Endodermal cell (in vitro differentiated cells): Measurements from ENCODE around the gene TLE3. TPM values are rescaled to one million over a fixed set of nuclear protein-coding genes. Genes with fewer than 3 reads are reported as not detected.

ENCODE experiments used
- DNase-seq: peaks from one replicate; pipeline ENCODE4 v3.0.0-alpha.2; 2017
- H3K27ac ChIP-seq: 2 replicates; pipeline ENCODE4 v1.5.1; 2013; ENCODE audit warnings: mild to moderate bottlenecking, low read depth, low read length, moderate library complexity
- H3K27me3 ChIP-seq: 2 replicates; pipeline ENCODE4 v1.6.1; 2013; ENCODE audit warnings: mild to moderate bottlenecking, low read length, moderate library complexity; ENCODE audit not compliant: insufficient read depth, control insufficient read depth, poor library complexity, severe bottlenecking
- H3K36me3 ChIP-seq: 2 replicates; pipeline ENCODE4 v1.7.0; 2013; ENCODE audit warnings: mild to moderate bottlenecking, low read length, moderate library complexity; ENCODE audit not compliant: control insufficient read depth, insufficient read depth
- H3K4me1 ChIP-seq: one replicate; pipeline ENCODE4 v1.7.0; 2013; ENCODE audit warnings: low read length; ENCODE audit not compliant: control insufficient read depth, insufficient read depth
- H3K4me3 ChIP-seq: 2 replicates; pipeline ENCODE4 v1.5.1; 2013; ENCODE audit warnings: mild to moderate bottlenecking, low read length, moderate library complexity
- H3K9ac ChIP-seq: 2 replicates; pipeline ENCODE4 v1.6.1; 2013; ENCODE audit warnings: mild to moderate bottlenecking, low read length, moderate library complexity; ENCODE audit not compliant: poor library complexity, severe bottlenecking; ENCODE audit errors: extremely low read depth
- H3K9me3 ChIP-seq: 2 replicates; pipeline ENCODE4 v1.6.1; 2013; ENCODE audit warnings: mild to moderate bottlenecking, low read length, moderate library complexity; ENCODE audit not compliant: control insufficient read depth
- H3K27ac Mint-ChIP-seq: 2 replicates; pipeline ENCODE4 v1.8.0; 2020; ENCODE audit warnings: mixed read lengths
- H3K27me3 Mint-ChIP-seq: 2 replicates; pipeline ENCODE4 v1.8.0; 2021; ENCODE audit warnings: mild to moderate bottlenecking, mixed read lengths; ENCODE audit not compliant: insufficient read depth
- H3K36me3 Mint-ChIP-seq: 2 replicates; pipeline ENCODE4 v1.8.0; 2020; ENCODE audit warnings: low read depth, mixed read lengths
- H3K4me1 Mint-ChIP-seq: 2 replicates; pipeline ENCODE4 v1.8.0; 2020; ENCODE audit warnings: mixed read lengths
- H3K4me3 Mint-ChIP-seq: 2 replicates; pipeline ENCODE4 v1.8.0; 2020; ENCODE audit warnings: mild to moderate bottlenecking, moderate library complexity, mixed read lengths
- H3K9me3 Mint-ChIP-seq: 2 replicates; pipeline ENCODE4 v1.8.0; 2020; ENCODE audit warnings: mild to moderate bottlenecking, mixed read lengths
- WGBS, 2 experiments: methylation state at CpG; one replicate each; pipeline versions ENCODE4 v1.1.5 to v1.1.7; 2013; ENCODE audit warnings: missing lambda C conversion rate in 2 of 2, mixed read lengths in 1 of 2; ENCODE audit not compliant: insufficient coverage in 1 of 2, insufficient read length in 1 of 2; 5-methylcytosine and 5-hydroxymethylcytosine counted together
- total RNA-seq, 2 donors: library from RNA; stranded (reverse); fragmentation: NEBNext Ultra II Directional in 1 of 2; extraction: Animal tissue kit (Norgen Biotek cat#: 25700) in 1 of 2; gene quantifications; 2 replicates in 1 of 2; 3 replicates in 1 of 2; pipeline ENCODE4 v1.2.1, GENCODE V29; 2021
- TF ChIP-seq, protein P1 (sequence below): fragments of 200-600 bp; sonication (generic); conservative IDR thresholded peaks from 2 replicates; pipeline ENCODE4 v1.5.0; 2021; ENCODE audit warnings: antibody characterized with exemption, mild to moderate bottlenecking

TLE3 gene
- total RNA-seq, 2 donors from 2014 or later, result 66.5 to 81.1 TPM

DNA sequence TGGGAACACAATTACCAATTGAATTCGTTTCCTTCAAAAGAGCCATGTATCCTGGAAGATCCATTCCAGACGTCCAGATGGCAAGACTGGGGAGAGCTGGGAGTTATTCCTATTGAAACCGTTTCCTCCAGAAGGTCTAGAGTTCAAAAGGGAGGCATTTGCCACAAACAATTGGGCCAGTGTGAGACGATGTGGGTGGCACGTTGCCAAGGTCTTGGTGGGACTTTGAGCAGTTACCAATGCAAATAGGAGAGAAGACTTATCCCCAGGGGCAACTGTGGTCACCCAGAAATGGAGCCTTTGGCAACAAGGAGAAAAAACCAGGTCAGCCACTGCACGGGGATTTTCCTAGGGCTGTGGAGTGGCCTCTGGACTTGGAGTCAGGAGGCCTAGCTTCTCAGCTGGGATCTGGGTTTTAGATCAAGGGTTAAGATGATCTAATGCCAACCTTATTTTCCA is 29.6 kb upstream of the TLE3 start:
- TF ChIP-seq, protein P1, sequence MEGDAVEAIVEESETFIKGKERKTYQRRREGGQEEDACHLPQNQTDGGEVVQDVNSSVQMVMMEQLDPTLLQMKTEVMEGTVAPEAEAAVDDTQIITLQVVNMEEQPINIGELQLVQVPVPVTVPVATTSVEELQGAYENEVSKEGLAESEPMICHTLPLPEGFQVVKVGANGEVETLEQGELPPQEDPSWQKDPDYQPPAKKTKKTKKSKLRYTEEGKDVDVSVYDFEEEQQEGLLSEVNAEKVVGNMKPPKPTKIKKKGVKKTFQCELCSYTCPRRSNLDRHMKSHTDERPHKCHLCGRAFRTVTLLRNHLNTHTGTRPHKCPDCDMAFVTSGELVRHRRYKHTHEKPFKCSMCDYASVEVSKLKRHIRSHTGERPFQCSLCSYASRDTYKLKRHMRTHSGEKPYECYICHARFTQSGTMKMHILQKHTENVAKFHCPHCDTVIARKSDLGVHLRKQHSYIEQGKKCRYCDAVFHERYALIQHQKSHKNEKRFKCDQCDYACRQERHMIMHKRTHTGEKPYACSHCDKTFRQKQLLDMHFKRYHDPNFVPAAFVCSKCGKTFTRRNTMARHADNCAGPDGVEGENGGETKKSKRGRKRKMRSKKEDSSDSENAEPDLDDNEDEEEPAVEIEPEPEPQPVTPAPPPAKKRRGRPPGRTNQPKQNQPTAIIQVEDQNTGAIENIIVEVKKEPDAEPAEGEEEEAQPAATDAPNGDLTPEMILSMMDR, result no peak
- Histone ChIP-seq H3K27ac (no peak overlapping the region), H3K4me3 (no peak overlapping the region), H3K27me3 (peaks cover 86% of the 10 kb centered on the region), H3K4me1 (peaks cover 4% of the 10 kb centered on the region), H3K9ac (no peak overlapping the region), H3K9me3 (peaks cover 5% of the 10 kb centered on the region), H3K36me3 (no peaks in the 10 kb centered on the region)
- Mint-ChIP-seq H3K27me3 (peaks cover 75% of the 10 kb centered on the region), H3K4me1 (peaks cover 9% of the 10 kb centered on the region), H3K27ac (no peak overlapping the region), H3K36me3 (no peaks in the 10 kb centered on the region), H3K4me3 (no peak overlapping the region), H3K9me3 (peaks cover 2% of the 10 kb centered on the region)
- 79 to 81% methylated on average over 6 of the region's 6 CpGs for WGBS, 2 experiments
- DNase-seq, result no peak

DNA sequence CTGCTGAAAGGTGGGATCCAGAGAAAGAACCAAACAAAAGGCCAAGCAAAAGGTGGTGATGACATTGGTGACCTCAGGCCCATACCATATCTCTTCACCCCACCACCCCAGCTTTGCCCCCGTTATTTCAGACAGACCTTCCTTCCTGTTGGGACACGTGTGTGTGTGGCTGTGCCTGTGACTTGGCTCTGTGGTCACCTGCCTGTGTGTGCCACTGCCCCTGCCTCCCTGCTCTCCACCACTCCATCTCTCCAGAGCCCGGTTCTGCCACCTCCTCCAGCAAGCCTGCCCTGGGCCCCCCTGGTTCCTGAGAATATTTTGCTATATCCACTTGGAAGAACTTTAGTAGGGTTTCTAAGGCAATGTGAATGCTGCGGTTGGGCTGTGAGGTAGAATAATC is 28.6 kb upstream of the TLE3 start:
- no peaks in the 10 kb centered on the region for H3K36me3 Mint-ChIP-seq
- peaks cover 5% of the 10 kb centered on the region for H3K9me3 ChIP-seq
- peaks cover 7% of the 10 kb centered on the region for H3K4me1 Mint-ChIP-seq
- H3K4me3 Mint-ChIP-seq, result no peak overlapping the region
- no peaks in the 10 kb centered on the region for H3K36me3 ChIP-seq
- TF ChIP-seq, protein P1, result no peak
- H3K4me1 ChIP-seq, result peaks cover 4% of the 10 kb centered on the region
- peaks cover 72% of the 10 kb centered on the region for H3K27me3 Mint-ChIP-seq
- peaks cover 2% of the 10 kb centered on the region for H3K9me3 Mint-ChIP-seq
- WGBS, 2 experiments, result 93 to 95% methylated on average over 3 to 4 of the region's 4 CpGs
- H3K27ac ChIP-seq, result no peak overlapping the region
- no peak overlapping the region for H3K9ac ChIP-seq
- H3K27ac Mint-ChIP-seq, result no peak overlapping the region
- H3K4me3 ChIP-seq, result no peak overlapping the region
- peaks cover 84% of the 10 kb centered on the region for H3K27me3 ChIP-seq
- no peak for DNase-seq

DNA sequence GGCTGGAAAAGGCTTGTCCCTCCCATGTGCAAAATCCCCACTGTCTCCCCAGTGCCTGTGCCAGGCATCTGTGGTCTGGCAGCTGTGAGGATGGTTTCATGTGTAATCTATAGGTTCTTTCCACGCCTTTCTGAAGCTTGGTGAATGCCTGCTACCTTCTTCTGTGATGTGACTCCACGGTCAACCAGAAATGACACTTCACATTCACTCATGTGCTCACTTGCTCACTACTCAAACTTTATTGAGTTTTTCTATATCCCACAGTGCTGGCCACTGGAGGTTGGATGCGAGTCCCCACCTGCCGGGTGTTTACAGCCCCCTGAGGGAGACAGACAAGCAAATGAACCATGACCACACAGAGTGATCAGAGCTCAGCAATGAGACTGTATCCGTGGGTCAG is 27.9 kb upstream of the TLE3 start:
- Mint-ChIP-seq H3K4me3 (no peak overlapping the region), H3K27ac (no peak overlapping the region), H3K27me3 (peaks cover 74% of the 10 kb centered on the region), H3K9me3 (peaks cover 2% of the 10 kb centered on the region), H3K36me3 (no peaks in the 10 kb centered on the region), H3K4me1 (peaks cover under 1% of the 10 kb centered on the region)
- H3K9ac ChIP-seq, result no peak overlapping the region
- no peak overlapping the region for H3K27ac ChIP-seq
- peaks cover 3% of the 10 kb centered on the region for H3K4me1 ChIP-seq
- DNase-seq, result no peak
- peaks cover 5% of the 10 kb centered on the region for H3K9me3 ChIP-seq
- H3K4me3 ChIP-seq, result no peak overlapping the region
- peaks cover 89% of the 10 kb centered on the region for H3K27me3 ChIP-seq
- TF ChIP-seq, protein P1, result no peak
- WGBS, 2 experiments, result 80 to 84% methylated on average over 4 to 5 of the region's 5 CpGs
- H3K36me3 ChIP-seq, result no peaks in the 10 kb centered on the region
